ENCODE results near the gene PLVAP.

Gene PLVAP

DNA sequence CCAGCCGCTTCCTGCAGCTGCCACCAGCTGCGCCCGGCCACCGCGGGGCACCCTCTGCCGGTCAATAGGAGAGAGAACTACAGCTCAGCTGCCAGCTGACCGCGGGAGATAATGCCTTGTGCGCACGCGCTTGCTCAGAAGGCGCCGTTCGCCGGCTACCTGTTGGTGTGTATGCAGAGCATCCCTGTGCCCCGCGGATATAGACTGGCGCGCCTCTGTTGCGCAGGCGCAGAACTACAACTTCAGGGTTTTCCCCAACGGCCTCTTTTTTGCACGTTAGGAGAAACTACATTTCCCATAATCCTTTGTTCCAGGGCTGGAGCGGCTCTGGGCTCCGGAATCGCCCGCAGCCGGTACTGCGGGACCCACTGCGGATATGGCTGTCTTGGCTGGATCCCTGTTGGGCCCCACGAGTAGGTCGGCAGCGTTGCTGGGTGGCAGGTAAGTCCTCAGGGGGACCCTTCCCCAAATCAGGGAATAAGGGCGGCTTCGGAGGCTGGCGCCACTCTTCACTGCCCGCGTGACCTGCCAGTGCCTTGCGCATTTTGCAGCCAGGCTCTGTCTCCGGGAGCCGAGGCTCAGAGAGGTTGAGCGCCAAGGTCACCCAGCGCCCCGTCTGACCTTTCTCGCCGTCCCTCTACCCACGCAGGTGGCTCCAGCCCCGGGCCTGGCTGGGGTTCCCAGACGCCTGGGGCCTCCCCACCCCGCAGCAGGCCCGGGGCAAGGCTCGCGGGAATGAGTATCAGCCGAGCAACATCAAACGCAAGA is 71.4 kb downstream of the PLVAP start, which contains the start of gene MRPL34:
Gene MRPL34, plus strand, starts transcription at position 356 of the 768 bp plus-strand sequence. Its CDS starts 21 bp downstream, at position 377.
- peaks cover 5% of the 10 kb centered on the region for H3K36me3 Mint-ChIP-seq (ENCODE audit: low read depth)
- DNase-seq (ENCODE audit: low spot score) = peak; percentile 99
- H3K27me3 Mint-ChIP-seq (ENCODE audit: low read depth) = no peaks in the 10 kb centered on the region
- H3K4me1 Mint-ChIP-seq (ENCODE audit: low read depth) = peaks cover 36% of the 10 kb centered on the region
- peak within 1 kb of the TSS; percentile 91 for H3K27ac Mint-ChIP-seq
- H3K9me3 Mint-ChIP-seq = no peaks in the 10 kb centered on the region
- peak within 1 kb of the TSS; percentile 89 for H3K4me3 Mint-ChIP-seq

DNA sequence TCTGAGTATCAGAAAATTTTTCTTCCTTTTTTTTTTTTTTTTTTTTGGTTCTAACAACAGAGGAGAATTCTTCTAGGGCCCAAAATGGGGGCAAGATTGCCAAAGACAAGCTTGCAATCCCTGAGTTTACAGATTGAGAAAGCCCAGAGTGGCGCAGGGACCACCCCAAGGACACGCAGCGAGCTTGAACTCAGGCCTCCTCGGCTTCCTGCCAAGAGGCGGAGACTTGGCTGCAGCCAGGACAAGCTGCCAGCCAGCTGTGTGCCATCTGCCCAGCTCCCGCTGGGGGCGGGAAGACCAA is 72.0 kb downstream of the PLVAP start:
- Mint-ChIP-seq H3K36me3 (ENCODE audit: low read depth) (peaks cover 5% of the 10 kb centered on the region), H3K27ac (peak overlapping the region; percentile 91), H3K9me3 (no peaks in the 10 kb centered on the region), H3K4me3 (peak overlapping the region; percentile 89), H3K4me1 (ENCODE audit: low read depth) (peaks cover 31% of the 10 kb centered on the region), H3K27me3 (ENCODE audit: low read depth) (no peaks in the 10 kb centered on the region)
- no peak for DNase-seq (ENCODE audit: low spot score)

DNA sequence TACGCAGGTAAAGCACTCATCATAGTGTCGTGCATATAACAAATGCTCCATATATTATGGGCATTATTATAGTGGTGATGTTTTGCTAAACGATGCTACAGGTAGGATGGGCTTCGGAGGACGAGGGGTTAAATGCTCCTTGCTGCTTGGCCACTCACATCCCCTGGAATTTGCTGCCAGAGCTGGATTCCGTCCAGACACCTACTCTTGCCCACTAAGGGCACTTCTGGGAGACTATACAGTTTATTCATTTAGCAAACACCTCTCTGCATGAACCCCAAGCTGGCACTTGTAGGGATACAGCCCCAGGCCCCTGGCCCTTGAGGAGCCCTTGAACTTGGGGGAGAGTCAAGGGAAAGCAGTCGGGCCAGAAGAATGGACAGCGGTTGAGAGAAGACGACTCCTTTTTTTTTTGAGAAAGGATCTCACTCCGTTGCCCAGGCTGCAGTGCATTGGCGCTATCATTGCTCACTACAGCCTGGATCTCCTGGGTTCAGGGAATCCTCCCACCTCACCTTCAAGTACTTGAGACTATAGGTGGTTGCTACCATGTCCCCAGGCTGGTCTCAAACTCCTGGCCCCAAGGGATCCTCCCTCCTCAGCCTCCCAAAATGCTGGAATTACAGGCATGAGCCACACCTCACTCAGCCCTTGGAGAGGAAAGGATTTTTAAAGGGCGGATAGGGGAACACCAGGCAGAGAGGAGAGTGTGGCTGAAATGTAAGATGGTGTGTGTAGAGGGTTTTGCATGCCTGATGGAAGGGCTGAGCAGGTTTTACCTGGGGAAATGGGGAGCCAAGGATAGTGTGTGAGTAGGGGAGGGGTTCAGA is 72.5 kb downstream of the PLVAP start:
- H3K27me3 Mint-ChIP-seq (ENCODE audit: low read depth) = no peaks in the 10 kb centered on the region
- H3K9me3 Mint-ChIP-seq = no peaks in the 10 kb centered on the region
- peaks cover 7% of the 10 kb centered on the region for H3K36me3 Mint-ChIP-seq (ENCODE audit: low read depth)
- H3K4me3 Mint-ChIP-seq = peak overlapping the region; percentile 89
- peak overlapping the region; percentile 91 for H3K27ac Mint-ChIP-seq
- peaks cover 29% of the 10 kb centered on the region for H3K4me1 Mint-ChIP-seq (ENCODE audit: low read depth)
- no peak for DNase-seq (ENCODE audit: low spot score)

DNA sequence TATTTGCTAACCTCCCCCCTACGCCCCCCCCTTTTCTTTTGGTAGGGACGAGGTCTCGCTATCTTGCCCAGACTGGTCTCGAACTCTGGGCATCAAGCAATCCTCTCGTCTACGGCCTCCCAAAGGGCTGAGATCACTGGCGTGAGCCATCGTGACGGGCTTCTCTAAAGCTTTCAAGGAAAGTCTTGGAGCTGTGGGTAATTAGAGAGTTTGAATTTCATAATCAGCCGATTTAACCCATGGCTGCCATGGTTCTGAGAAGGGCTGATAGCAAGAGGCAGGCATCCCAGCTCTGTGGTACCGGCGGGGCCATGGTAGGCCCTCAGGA is 73.2 kb downstream of the PLVAP start:
- Mint-ChIP-seq H3K27ac (peak overlapping the region; percentile 47), H3K9me3 (no peaks in the 10 kb centered on the region), H3K27me3 (ENCODE audit: low read depth) (no peaks in the 10 kb centered on the region), H3K4me3 (peak overlapping the region; percentile 75), H3K4me1 (ENCODE audit: low read depth) (peaks cover 27% of the 10 kb centered on the region), H3K36me3 (ENCODE audit: low read depth) (peaks cover 3% of the 10 kb centered on the region)
- DNase-seq (ENCODE audit: low spot score) = no peak

DNA sequence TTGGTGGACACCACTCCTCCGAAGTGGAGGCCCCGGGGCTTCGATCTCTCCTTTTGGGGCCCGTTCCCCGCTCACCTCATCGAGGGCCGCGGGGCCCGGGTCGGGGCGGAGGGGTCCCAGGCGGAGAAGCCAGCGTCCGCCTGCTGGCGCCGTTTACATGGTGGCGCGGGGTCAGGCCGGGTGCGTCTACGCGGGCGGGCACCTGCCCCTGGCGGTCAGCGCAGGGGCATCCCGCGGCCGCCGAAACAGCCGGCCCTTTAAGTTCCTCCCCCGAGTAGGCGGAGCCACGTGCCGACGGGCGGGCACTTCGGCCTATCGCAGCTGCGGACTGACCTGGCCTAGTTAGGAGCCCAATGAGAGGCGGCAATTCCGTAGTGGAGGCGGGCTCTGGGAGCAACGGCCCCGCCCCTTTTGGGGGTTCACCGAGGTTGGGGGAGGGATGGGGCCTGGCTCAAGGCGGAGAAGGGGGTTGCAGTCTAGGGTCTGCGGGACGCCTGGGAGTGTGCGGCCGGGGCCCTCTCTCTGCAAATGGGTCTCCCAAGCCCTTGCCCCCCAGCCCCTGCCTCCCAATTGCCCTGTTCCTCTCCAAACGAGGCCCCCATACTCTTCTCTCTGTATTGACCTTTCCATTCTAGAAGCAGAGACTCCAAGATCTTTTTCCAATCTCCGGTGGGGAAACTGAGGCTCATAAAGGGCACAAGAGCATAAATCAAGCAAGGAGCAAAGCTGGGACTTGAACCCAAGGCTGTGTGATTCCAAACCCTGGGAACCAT is 73.8 kb downstream of the PLVAP start, which contains the start of gene ABHD8:
Gene ABHD8, minus strand, starts transcription at position 259 of the 773 bp plus-strand sequence. CDS start 1,809 bp downstream, outside the sequence.
- DNase-seq (ENCODE audit: low spot score) = peak; percentile 94
- Mint-ChIP-seq H3K4me1 (ENCODE audit: low read depth) (peaks cover 26% of the 10 kb centered on the region), H3K27me3 (ENCODE audit: low read depth) (no peaks in the 10 kb centered on the region), H3K36me3 (ENCODE audit: low read depth) (peaks cover 3% of the 10 kb centered on the region), H3K4me3 (peak within 1 kb of the TSS; percentile 75), H3K9me3 (no peaks in the 10 kb centered on the region), H3K27ac (peak within 1 kb of the TSS; percentile 47)

DNA sequence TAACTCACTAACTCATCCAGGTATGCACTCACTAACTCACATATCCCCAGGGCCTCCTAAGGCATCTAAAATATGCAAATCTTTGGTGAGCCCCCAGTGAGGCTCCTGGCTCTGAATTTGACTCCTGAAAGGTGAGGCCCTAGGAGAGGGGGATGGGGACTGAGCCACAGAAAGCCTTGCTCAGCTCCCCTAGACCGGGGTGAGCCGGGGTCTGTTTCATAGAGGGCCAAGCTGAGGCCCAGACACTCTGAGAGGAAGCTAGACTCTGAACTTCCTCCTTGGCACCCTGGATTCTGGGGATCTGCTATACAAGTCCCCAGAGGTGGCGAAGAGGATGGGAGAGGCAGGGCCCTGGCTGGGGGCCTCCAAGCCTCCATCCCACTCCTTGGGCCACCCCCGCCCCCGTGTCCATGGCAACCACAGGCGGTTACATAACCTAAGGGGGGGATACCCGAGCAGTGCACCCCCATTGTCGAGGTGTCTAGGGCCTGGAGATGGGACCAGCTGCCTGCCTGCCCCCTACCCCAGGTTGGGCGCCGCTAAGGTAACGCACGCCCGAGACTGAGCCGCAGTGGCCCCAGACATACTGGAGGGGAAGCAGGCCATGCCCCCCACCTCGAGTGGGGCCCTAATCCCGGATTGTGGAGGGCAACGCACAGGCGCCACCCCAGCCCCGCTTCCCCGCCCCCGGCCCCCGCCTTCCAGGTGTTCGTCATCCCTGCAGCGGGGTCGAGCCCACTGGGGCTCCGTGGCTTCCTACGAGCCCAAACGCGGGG is 74.6 kb downstream of the PLVAP start:
- Mint-ChIP-seq H3K27me3 (ENCODE audit: low read depth) (no peaks in the 10 kb centered on the region), H3K4me1 (ENCODE audit: low read depth) (peaks cover 22% of the 10 kb centered on the region), H3K9me3 (no peaks in the 10 kb centered on the region), H3K27ac (no peak overlapping the region), H3K4me3 (peak overlapping the region; percentile 75), H3K36me3 (ENCODE audit: low read depth) (peaks cover 3% of the 10 kb centered on the region)
- no peak for DNase-seq (ENCODE audit: low spot score)

Data from T-helper 2 cell treated with Interferon-gamma antibody and Interleukin-4, amounts not matched to agents 5 μg/mL and 100 μg/mL, for 36 hours (primary cell).